Keratinocyte (primary cell): ENCODE data around the gene ZSWIM9. TPM values are rescaled to one million over a fixed set of nuclear protein-coding genes. Genes with fewer than 3 reads are reported as not detected.

Source experiments
- DNase-seq: peaks from one replicate; pipeline ENCODE4 v3.0.0-alpha.2; 2011; ENCODE audit warnings: low read depth, missing footprints, low spot score
- FAIRE-seq: peaks from 2 replicates; lab custom pipeline; 2011; peaks lifted over from hg19 to GRCh38; lab: Jason Lieb, UNC
- H2AFZ ChIP-seq: 2 replicates; pipeline ENCODE4 v1.6.0; 2012; ENCODE audit warnings: low read length, control low read depth, inconsistent platforms; ENCODE audit not compliant: control insufficient read depth
- H3K27ac ChIP-seq: 2 replicates; pipeline ENCODE4 v1.5.1; 2011; ENCODE audit warnings: low read length; ENCODE audit not compliant: control insufficient read depth, insufficient read depth
- H3K27me3 ChIP-seq: 3 replicates; pipeline ENCODE4 v1.6.0; 2011; ENCODE audit warnings: low read length; ENCODE audit not compliant: control insufficient read depth, insufficient read depth; ENCODE audit errors: extremely low read depth
- H3K36me3 ChIP-seq, 2 experiments: 2 replicates in 1 of 2; 3 replicates in 1 of 2; pipeline ENCODE4 v1.5.1; 2011; ENCODE audit warnings: low read length in 2 of 2, mild to moderate bottlenecking in 1 of 2; ENCODE audit not compliant: control insufficient read depth in 2 of 2, insufficient read depth in 2 of 2; ENCODE audit errors: extremely low read depth in 1 of 2
- H3K4me1 ChIP-seq: 3 replicates; pipeline ENCODE4 v1.5.1; 2011; ENCODE audit warnings: low read length; ENCODE audit not compliant: control insufficient read depth, insufficient read depth; ENCODE audit errors: extremely low read depth
- H3K4me2 ChIP-seq: 3 replicates; pipeline ENCODE4 v1.6.0; 2011; ENCODE audit warnings: low read depth, low read length; ENCODE audit not compliant: control insufficient read depth, insufficient read depth; ENCODE audit errors: extremely low read depth
- H3K4me3 ChIP-seq, 3 experiments: fragments of 200-600 bp in 1 of 3; sonication (generic) in 1 of 3; 2 replicates in 2 of 3; 3 replicates in 1 of 3; pipeline ENCODE4 v1.5.1; 2011 to 2016; ENCODE audit warnings: low read length in 3 of 3, mild to moderate bottlenecking in 3 of 3, control low read depth in 2 of 3, inconsistent platforms in 1 of 3, low read depth in 1 of 3, mixed read lengths in 1 of 3, mixed run types in 1 of 3, moderate library complexity in 1 of 3; ENCODE audit not compliant: control insufficient read depth in 2 of 3, insufficient read depth in 2 of 3; ENCODE audit errors: extremely low read depth in 1 of 3
- H3K79me2 ChIP-seq: 2 replicates; pipeline ENCODE4 v1.6.0; 2012; ENCODE audit warnings: low read length; ENCODE audit not compliant: control insufficient read depth, insufficient read depth
- H3K9ac ChIP-seq: 3 replicates; pipeline ENCODE4 v1.6.0; 2011; ENCODE audit warnings: low read length; ENCODE audit not compliant: control insufficient read depth, insufficient read depth; ENCODE audit errors: extremely low read depth
- H3K9me1 ChIP-seq: 3 replicates; pipeline ENCODE4 v1.6.0; 2011; ENCODE audit warnings: low read length; ENCODE audit not compliant: control insufficient read depth, insufficient read depth; ENCODE audit errors: extremely low read depth
- H3K9me3 ChIP-seq: 2 replicates; pipeline ENCODE4 v1.5.1; 2012; ENCODE audit warnings: low read depth, low read length; ENCODE audit not compliant: control insufficient read depth
- H4K20me1 ChIP-seq: 3 replicates; pipeline ENCODE4 v1.6.0; 2011; ENCODE audit warnings: low read length; ENCODE audit not compliant: control insufficient read depth, insufficient read depth; ENCODE audit errors: extremely low read depth
- CTCF ChIP-seq, 3 experiments: IDR thresholded peaks in 1 of 3; conservative IDR thresholded peaks in 1 of 3; optimal IDR thresholded peaks in 1 of 3; 2 replicates in 2 of 3; 3 replicates in 1 of 3; pipeline versions ENCODE3 to v1.5.1; 2011; ENCODE audit warnings: low read length in 3 of 3, mild to moderate bottlenecking in 3 of 3, moderate library complexity in 2 of 3, control low read depth in 1 of 3, inconsistent platforms in 1 of 3; ENCODE audit not compliant: insufficient read depth in 2 of 3; ENCODE audit errors: extremely low read depth in 1 of 3
- EZH2 ChIP-seq: IDR thresholded peaks from one replicate; pipeline ENCODE4 v1.6.1; 2012; ENCODE audit warnings: inconsistent platforms, mild to moderate bottlenecking, low read length, moderate library complexity
- dilution Hi-C: fragments of 300-500 bp; cut with MboI; formaldehyde crosslinking; loops from one replicate; pipeline ENCODE4 v1.7.0; 2020; ENCODE audit warnings: low sequenced_read_pairs; ENCODE audit not compliant: extremely low pct_ligation_motif_present
- polyA minus RNA-seq, 3 experiments: library from RNA; depleted of rRNA, polyadenylated mRNA; stranded (reverse); fragments of >200 nt; gene quantifications; 1 replicate in 1 of 3; 2 replicates in 1 of 3; 3 replicates in 1 of 3; pipeline ENCODE4 v1.2.3, GENCODE V29; 2011
- polyA plus RNA-seq, 5 experiments: library from polyadenylated mRNA; depleted of rRNA in 3 of 5; stranded (reverse) in 3 of 5; stranded (forward) in 1 of 5; unstranded in 1 of 5; fragments of >200 nt; gene quantifications; 1 replicate in 1 of 5; 2 replicates in 3 of 5; 3 replicates in 1 of 5; pipeline versions ENCODE4 v1.2.1 to v1.2.3, GENCODE V29; 2011 to 2012; ENCODE audit warnings: missing spikeins in 2 of 5, low read depth in 1 of 5, low replicate concordance in 1 of 5

The ZSWIM9 gene
- 0.28 to 0.46 TPM (median 0.41 TPM) in 3 replicates for polyA plus RNA-seq
- polyA plus RNA-seq (2011; ENCODE audit: low read depth): 0.40 TPM
- 0.26 and 1.1 TPM in 2 replicates for polyA plus RNA-seq (2011; cell fraction: cytosol; rRNA removed)
- 1.5 and 2.1 TPM in 2 replicates for polyA plus RNA-seq (2011; cell fraction: nucleus; rRNA removed)
- 1.5 and 5.2 TPM in 2 replicates for polyA plus RNA-seq (2012; ENCODE audit: low replicate concordance)
- 0.06 to 0.43 TPM (median 0.16 TPM) in 3 replicates for polyA minus RNA-seq
- 1.9 TPM for polyA minus RNA-seq (2011; cell fraction: cytosol; rRNA and poly(A)+ RNA removed)
- polyA minus RNA-seq (2011; cell fraction: nucleus; rRNA and poly(A)+ RNA removed): 1.1 and 1.2 TPM in 2 replicates

- peak; percentile 79 for DNase-seq
- Histone ChIP-seq H3K9me1 (no peaks in the 10 kb centered on the region), H3K9me3 (no peaks in the 10 kb centered on the region), H3K79me2 (peaks cover 38% of the 10 kb centered on the region), H3K4me1 (peaks cover 12% of the 10 kb centered on the region), H3K27me3 (no peaks in the 10 kb centered on the region), H3K9ac (peak within 1 kb of the TSS; percentile 89), H4K20me1 (no peaks in the 10 kb centered on the region), H3K27ac (peak within 1 kb of the TSS; percentile 82), H3K4me2 (peak within 1 kb of the TSS; percentile 100), H3K4me3 (peak within 1 kb of the TSS; percentile 84 to 96 (median 92)), H3K36me3 (peaks cover 3 to 8% of the 10 kb centered on the region in 2 experiments), H2AFZ (peak within 1 kb of the TSS; percentile 97)
- TF ChIP-seq CTCF (optimal IDR thresholded peaks at IDR 0.05 in 1 of 3, IDR thresholded peaks at IDR 0.05 in 1 of 3, conservative IDR thresholded peaks at IDR 0.05 in 1 of 3; ENCODE audit: extremely low read depth in 1 of 3, insufficient read depth in 2 of 3, low read length in 3 of 3) (peak in 2 of 3 experiments; percentile 1 to 7), EZH2 (no peak)
- FAIRE-seq: no peak
- dilution Hi-C loops: no loop called here
Measured at GRCh38 chr19:48169939-48170803, at the start of gene ZSWIM9, which contains the start of gene LIG1. Gene ZSWIM9, plus strand, starts transcription at chr19:48170680. Its CDS starts 1,123 bp downstream, at chr19:48171803. Gene LIG1, minus strand, starts transcription at chr19:48170344. Its CDS starts 4,778 bp downstream, at chr19:48165566.

- Histone ChIP-seq H3K4me2 (no peak overlapping the region), H3K9me3 (no peaks in the 10 kb centered on the region), H3K9me1 (no peaks in the 10 kb centered on the region), H2AFZ (no peak overlapping the region), H3K4me3 (no peak overlapping the region), H3K36me3 (peaks cover 0 to 20% of the 10 kb centered on the region in 2 experiments), H3K27me3 (no peaks in the 10 kb centered on the region), H3K79me2 (no peaks in the 10 kb centered on the region), H3K4me1 (peaks cover 34% of the 10 kb centered on the region), H4K20me1 (no peaks in the 10 kb centered on the region), H3K9ac (no peak overlapping the region), H3K27ac (no peak overlapping the region)
- TF ChIP-seq CTCF (optimal IDR thresholded peaks at IDR 0.05 in 1 of 3, IDR thresholded peaks at IDR 0.05 in 1 of 3, conservative IDR thresholded peaks at IDR 0.05 in 1 of 3; ENCODE audit: extremely low read depth in 1 of 3, insufficient read depth in 2 of 3, low read length in 3 of 3) (no peak), EZH2 (no peak)
- dilution Hi-C loops: no loop called here
- DNase-seq (no peak), FAIRE-seq (no peak)
Measured at GRCh38 chr19:48121066-48121465, 49.4 kb upstream of the ZSWIM9 start.
